ENCODE data around the gene PGRMC2.

Gene PGRMC2

GRCh38 chr4:128299848-128300247 is 12.2 kb upstream of the PGRMC2 start:
- peaks cover 0 to 6% (median 0%) of the 10 kb centered on the region in 3 donors for H3K36me3 ChIP-seq
- intact Hi-C loops (cut with DNase I; ENCODE audit: low total_unique reads) = no loop called here
- H3K27me3 ChIP-seq = no peaks in the 10 kb centered on the region
- H3K4me1 ChIP-seq = no peaks in the 10 kb centered on the region
- no peak for TF ChIP-seq CTCF (IDR thresholded peaks at IDR 0.05)
- no peak overlapping the region for H3K4me3 ChIP-seq
- H3K9me3 ChIP-seq = no peaks in the 10 kb centered on the region
- no peak overlapping the region for H3K27ac ChIP-seq
- no peak for DNase-seq

GRCh38 chr4:128298852-128299251 is 11.2 kb upstream of the PGRMC2 start:
- intact Hi-C loops (cut with DNase I; ENCODE audit: low total_unique reads) = no loop called here
- H3K4me1 ChIP-seq = no peaks in the 10 kb centered on the region
- no peak overlapping the region for H3K4me3 ChIP-seq
- no peak for TF ChIP-seq CTCF (IDR thresholded peaks at IDR 0.05)
- DNase-seq = no peak
- H3K27me3 ChIP-seq = no peaks in the 10 kb centered on the region
- H3K27ac ChIP-seq = no peak overlapping the region
- no peaks in the 10 kb centered on the region for H3K9me3 ChIP-seq
- peaks cover 0 to 6% (median 0%) of the 10 kb centered on the region in 3 donors for H3K36me3 ChIP-seq

GRCh38 chr4:128298146-128298758 is 10.6 kb upstream of the PGRMC2 start:
- Histone ChIP-seq H3K27me3 (no peaks in the 10 kb centered on the region), H3K4me1 (no peaks in the 10 kb centered on the region), H3K9me3 (no peaks in the 10 kb centered on the region), H3K27ac (no peak overlapping the region), H3K4me3 (no peak overlapping the region), H3K36me3 (peaks cover 0 to 5% (median 0%) of the 10 kb centered on the region in 3 donors)
- TF ChIP-seq CTCF (IDR thresholded peaks at IDR 0.05) = no peak
- intact Hi-C loops (cut with DNase I; ENCODE audit: low total_unique reads) = no loop called here
- no peak for DNase-seq

GRCh38 chr4:128295255-128295654 is 7.6 kb upstream of the PGRMC2 start:
- no peaks in the 10 kb centered on the region for H3K36me3 ChIP-seq
- DNase-seq = no peak
- H3K4me1 ChIP-seq = no peaks in the 10 kb centered on the region
- intact Hi-C loops (cut with DNase I; ENCODE audit: low total_unique reads) = no loop called here
- no peaks in the 10 kb centered on the region for H3K9me3 ChIP-seq
- no peak for TF ChIP-seq CTCF (IDR thresholded peaks at IDR 0.05)
- no peaks in the 10 kb centered on the region for H3K27me3 ChIP-seq
- no peak overlapping the region for H3K27ac ChIP-seq
- H3K4me3 ChIP-seq = no peak overlapping the region

GRCh38 chr4:128294464-128294863 is 6.9 kb upstream of the PGRMC2 start:
- Histone ChIP-seq H3K27ac (no peak overlapping the region), H3K27me3 (no peaks in the 10 kb centered on the region), H3K4me3 (no peak overlapping the region), H3K4me1 (no peaks in the 10 kb centered on the region), H3K36me3 (no peaks in the 10 kb centered on the region), H3K9me3 (no peaks in the 10 kb centered on the region)
- intact Hi-C loops (cut with DNase I; ENCODE audit: low total_unique reads) = no loop called here
- TF ChIP-seq CTCF (IDR thresholded peaks at IDR 0.05) = no peak
- no peak for DNase-seq

GRCh38 chr4:128292349-128292748 is 4.7 kb upstream of the PGRMC2 start:
- no peak overlapping the region for H3K27ac ChIP-seq
- no peaks in the 10 kb centered on the region for H3K27me3 ChIP-seq
- no peaks in the 10 kb centered on the region for H3K9me3 ChIP-seq
- H3K36me3 ChIP-seq = no peaks in the 10 kb centered on the region
- no peak overlapping the region for H3K4me3 ChIP-seq
- DNase-seq = no peak
- no peak for TF ChIP-seq CTCF (IDR thresholded peaks at IDR 0.05)
- intact Hi-C loops (cut with DNase I; ENCODE audit: low total_unique reads) = no loop called here
- H3K4me1 ChIP-seq = peaks cover 0 to 6% (median 3%) of the 10 kb centered on the region in 4 donors

All from tibial artery (tissue), 4 donors.